GM08714 (cell line): ENCODE data around the gene CDC25A.
A peak's percentile ranks its signal among the peaks of the same experiment; 100 is the strongest.

ENCODE experiments used
- H3K4me3 ChIP-seq: fragments of 200-500 bp; sonication (Bioruptor generic); 2 replicates; pipeline ENCODE4 v1.5.1; 2014; ENCODE audit warnings: mild to moderate bottlenecking, low read length, inconsistent platforms
- ZNF274 ChIP-seq: IDR thresholded peaks from 2 replicates; pipeline ENCODE4 v1.6.1; 2012; ENCODE audit warnings: mild to moderate bottlenecking, low read depth, low read length

The CDC25A gene

DNA sequence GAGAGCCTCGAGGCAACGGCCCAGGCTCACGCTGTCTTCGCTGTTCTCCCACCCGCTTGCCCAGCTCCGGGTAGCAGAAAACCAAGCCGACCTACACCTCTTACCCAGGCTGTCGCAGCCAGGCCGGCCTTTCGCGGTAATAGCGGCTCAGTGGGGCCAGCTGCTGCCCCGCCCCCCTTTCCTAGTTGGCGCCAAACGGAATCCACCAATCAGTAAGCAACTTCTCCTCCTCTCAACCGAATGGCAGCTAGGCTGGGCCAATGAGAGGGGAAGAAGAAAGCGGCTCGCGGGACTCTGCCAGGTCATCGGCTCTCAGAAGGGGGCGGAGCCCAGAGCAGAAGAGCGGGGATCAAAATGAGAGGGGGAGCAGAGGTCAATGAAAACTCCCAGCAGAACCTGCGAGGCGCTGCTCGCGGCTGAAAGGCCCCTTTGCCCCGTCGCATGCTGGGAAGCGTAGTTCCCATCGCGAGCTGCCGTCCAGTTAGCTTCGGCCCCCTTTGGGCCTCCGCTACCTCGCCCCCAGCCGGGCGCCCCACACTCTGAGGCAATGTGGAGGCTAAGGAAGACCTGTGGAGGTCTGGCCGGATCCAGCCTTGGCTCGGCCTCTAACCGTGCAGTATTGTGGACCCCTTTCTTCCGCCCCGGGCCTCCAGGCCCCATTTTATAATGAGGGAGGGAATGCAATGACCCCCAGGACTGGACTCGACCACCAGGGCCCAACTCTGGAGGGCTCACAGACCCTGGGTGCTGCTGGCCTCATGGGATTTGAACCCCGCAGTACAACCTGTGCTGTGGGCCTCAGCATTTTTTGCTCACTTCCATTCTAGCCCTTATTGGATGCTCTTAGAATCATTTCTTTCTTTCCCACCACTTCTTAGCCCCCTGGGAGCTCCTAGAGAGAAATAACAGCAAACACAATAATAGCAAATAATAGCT lies at the start of gene CDC25A:
TSS of gene CDC25A (minus strand) at position 152 of the 936 bp plus-strand sequence. CDS start 470 bp downstream, outside the sequence.
- H3K4me3 ChIP-seq = peak within 1 kb of the TSS; percentile 100
- TF ChIP-seq ZNF274 = no peak

DNA sequence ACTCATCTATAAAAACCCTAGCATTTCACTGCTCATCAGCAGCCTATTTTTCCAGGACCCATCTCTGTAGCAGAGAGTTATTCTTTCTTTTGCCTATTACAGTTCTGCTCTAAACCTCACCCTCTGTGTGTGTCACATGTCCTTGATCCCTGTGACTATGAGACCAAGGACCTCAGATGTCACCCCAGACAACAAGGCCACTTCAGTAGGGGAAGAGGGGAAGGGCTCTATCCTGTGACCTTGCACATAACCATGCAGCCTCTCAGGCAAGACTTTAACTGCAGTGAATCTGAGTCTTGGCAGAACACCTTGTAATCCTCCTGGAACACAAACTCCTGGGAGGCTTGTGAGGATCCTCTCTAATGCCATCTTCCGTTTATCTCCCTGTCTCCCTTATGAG lies 48.3 kb upstream of the CDC25A start:
- TF ChIP-seq ZNF274 = no peak

DNA sequence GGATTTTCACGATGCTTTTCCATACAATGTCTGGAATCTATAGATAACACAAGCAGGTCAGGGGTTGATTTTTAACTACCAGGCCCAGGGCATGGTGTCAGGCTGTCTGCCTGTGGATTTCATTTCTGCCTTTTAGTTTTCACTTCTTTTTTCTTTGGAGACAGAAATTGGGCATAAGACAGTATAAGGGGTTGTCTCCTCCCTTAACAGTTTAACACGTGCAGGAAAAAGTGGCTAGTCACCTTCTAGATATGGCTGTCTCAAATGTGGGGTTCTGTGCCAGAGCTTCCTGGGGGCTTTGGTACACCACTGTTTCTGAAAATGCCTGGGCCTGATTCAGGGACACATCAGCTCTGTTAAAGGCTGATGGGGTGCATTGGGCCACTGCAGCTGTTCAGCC lies 45.3 kb upstream of the CDC25A start:
- no peak for TF ChIP-seq ZNF274

More for the DNA sequence above, 48.3 kb upstream of the CDC25A start:
- H3K4me3 ChIP-seq = no peak overlapping the region

DNA sequence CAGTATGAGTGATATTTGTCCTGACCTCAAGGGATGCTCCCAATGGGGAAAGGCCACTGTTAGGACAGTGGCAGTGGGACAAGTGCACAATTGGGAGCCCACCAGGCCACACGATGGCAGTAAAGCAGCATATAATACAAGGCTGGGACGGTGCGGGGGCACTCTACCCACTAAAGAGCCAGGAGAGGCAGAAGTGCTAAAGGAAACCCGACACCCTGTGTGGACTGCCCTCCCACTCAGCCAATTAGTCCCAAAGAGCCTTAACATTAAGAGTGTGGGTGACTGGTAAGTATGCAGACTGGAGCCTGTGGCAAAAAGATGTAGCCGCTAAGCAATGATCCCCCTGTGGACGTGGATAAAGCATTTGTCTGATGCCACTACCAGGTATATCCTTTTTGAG lies 44.5 kb upstream of the CDC25A start:
- H3K4me3 ChIP-seq = peak overlapping the region; percentile 12; the same call in 1 of the 2 replicates
- no peak for TF ChIP-seq ZNF274

More for the DNA sequence above, 45.3 kb upstream of the CDC25A start:
- no peak overlapping the region for H3K4me3 ChIP-seq

- no peak overlapping the region for H3K4me3 ChIP-seq
- TF ChIP-seq ZNF274 = no peak
These were observed 44.0 kb upstream of the CDC25A start for GRCh38 chr3:48232232-48232631.

GRCh38 chr3:48226939-48227338 lies 38.7 kb upstream of the CDC25A start:
- no peak overlapping the region; the same call in 1 of the 2 replicates for H3K4me3 ChIP-seq
- TF ChIP-seq ZNF274 = no peak

DNA sequence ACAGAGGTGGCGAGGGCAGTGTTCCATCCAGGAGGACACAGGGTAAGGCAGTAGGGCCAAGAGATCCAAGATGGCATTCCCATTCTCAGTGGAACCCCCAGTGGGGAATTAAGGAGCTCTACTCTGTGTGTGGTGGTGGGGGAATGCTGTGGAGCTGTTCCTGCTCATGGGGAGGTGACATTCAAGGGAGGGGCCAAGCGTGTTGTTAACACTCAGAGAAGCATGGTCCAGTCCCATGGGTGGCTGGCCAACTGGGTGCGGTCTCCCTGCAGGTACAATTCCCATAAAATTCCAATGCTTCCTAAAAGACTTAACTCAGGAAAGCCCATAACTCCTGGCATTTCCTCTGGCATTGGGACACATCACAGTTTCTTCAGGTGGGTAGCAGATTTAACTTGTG lies 37.4 kb upstream of the CDC25A start:
- TF ChIP-seq ZNF274 = no peak
- no peak overlapping the region for H3K4me3 ChIP-seq

DNA sequence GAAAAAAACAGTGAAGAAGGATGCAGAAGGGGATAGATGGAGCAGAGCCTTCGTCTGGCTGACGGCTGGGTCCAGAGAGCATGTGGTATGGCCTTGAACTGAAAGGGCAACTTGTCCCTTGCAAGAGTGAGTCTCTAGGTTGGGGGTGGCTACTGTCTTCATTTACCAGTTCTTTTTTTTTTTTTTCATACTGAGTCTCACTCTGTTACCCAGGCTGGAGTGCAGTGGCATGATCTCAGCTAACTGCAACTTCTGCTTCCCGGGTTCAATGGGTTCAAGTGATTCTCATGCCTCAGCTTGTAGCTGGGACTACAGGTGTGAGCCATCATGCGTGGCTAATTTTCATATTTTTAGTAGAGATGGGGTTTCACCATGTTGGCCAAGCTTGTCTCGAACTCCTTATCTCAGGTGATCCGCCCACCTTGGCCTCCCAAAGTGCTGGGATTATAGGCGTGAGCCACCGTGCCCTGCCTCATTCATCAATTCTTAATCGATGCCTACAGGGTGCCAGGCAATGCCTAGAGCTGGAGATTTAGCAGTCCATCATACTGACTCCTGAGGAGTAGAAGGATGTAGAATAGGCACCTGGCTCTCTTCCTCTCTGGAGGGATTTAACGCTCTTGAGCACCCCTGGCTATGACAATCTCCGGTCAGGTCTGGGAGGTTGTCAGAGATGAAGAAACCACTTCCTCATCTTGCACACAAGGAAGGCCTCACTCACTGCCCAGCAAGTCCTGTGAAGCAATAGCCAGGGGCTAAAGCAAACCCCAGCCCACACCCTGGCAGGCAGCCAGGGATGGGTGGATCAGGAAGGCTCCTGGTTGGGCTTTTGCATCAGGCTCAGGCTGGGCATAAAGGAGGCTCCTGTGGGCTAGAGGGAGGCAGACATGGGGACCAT lies 34.6 kb upstream of the CDC25A start, which contains the start of gene CAMP:
TSS of gene CAMP (plus strand) at position 880 of the 898 bp plus-strand sequence. CDS start at position 897, 17 bp downstream.
- H3K4me3 ChIP-seq = no peak within 1 kb of the TSS
- TF ChIP-seq ZNF274 = no peak

DNA sequence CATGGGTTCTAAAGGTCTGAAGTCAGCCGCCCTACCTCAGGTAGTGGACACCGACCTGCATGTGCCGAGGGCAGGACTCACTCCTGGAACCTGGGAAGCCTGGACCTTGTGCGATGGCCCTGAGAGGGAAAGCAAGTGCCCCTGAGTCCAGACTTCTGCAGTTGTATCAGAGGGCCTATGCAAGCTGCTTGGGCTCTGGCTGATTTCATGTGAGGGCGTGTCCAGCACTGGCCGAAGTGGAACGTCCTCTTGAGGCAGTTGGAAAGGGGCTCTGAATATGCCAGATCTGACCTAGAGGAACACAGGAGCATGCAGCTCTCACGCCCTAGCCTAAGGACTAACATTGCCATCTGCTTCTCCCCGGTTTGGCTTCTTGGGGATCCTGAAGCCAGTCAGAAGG lies 32.5 kb upstream of the CDC25A start:
- TF ChIP-seq ZNF274 = no peak
- H3K4me3 ChIP-seq = no peak overlapping the region

GRCh38 chr3:48219543-48219942 lies 31.3 kb upstream of the CDC25A start:
- no peak overlapping the region for H3K4me3 ChIP-seq
- no peak for TF ChIP-seq ZNF274

DNA sequence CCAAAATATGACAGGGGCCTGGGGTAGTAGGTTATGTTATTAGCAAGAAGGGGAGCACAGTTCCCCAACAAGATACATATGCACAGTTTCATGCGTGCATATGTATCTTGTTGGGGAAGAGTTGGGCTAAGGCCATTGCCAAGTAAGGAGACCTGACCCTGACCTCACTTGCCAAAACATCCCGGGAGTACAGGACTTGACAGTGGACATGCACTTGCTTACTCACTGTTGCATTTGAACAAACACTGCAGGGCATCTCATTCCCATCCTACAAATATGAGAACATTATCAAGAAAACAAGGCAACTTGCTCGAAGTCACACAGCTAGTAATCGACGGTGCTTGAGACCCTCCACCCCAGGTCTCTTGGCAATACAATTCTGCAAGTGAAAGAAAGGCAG lies 30.3 kb upstream of the CDC25A start:
- H3K4me3 ChIP-seq = no peak overlapping the region
- no peak for TF ChIP-seq ZNF274

GRCh38 chr3:48217449-48217848 lies 29.2 kb upstream of the CDC25A start:
- H3K4me3 ChIP-seq = no peak overlapping the region
- no peak for TF ChIP-seq ZNF274

DNA sequence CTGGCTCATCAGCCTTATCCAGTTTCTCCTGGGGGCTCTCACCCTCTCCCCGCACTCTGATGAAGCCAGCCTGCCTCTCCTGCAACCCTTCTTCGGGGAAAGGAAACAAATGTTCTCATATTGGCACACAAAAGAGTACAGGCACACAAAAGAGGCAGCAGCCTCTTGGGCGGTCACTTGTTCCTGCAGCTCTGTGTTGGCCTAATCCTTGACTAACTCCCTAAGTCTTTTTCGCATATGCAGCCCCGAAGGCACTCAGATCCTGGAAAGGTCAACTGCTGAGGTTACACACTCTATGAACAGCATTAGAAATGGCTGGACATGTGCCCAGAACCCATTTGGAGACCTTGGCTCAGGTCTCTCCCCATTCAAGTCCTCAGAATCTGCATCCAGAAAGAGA lies 27.7 kb upstream of the CDC25A start:
- TF ChIP-seq ZNF274 = no peak
- no peak overlapping the region for H3K4me3 ChIP-seq

- H3K4me3 ChIP-seq = no peak overlapping the region
- no peak for TF ChIP-seq ZNF274
These were observed 27.2 kb upstream of the CDC25A start for GRCh38 chr3:48215466-48215865.

DNA sequence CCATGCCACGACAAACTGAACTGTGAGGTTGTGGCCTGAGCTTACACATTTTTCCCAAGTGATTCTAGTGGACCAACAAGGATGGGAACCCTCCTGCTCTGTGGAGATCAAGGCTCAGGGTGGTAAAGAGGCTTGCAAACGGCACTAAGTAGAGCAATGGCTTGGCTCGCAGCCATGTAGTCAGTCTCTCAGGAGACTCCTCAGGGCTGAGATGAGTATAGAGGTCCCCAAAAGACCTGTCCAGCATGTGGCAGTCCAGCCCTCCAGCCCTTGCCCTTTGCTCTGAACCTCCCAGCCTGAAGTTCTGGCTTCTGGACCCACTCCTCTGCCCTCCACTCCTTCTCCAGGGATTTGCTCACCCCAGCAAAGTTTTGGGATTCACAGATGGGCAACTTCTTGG lies 26.8 kb upstream of the CDC25A start:
- no peak for TF ChIP-seq ZNF274
- no peak overlapping the region for H3K4me3 ChIP-seq
